Endodermal cell (in vitro differentiated cells): ENCODE data around the gene SKOR1. TPM values are rescaled to one million over a fixed set of nuclear protein-coding genes. Genes with fewer than 3 reads are reported as not detected.

ENCODE experiments used
- DNase-seq: peaks from one replicate; pipeline ENCODE4 v3.0.0-alpha.2; 2017
- H3K27ac ChIP-seq: 2 replicates; pipeline ENCODE4 v1.5.1; 2013; ENCODE audit warnings: mild to moderate bottlenecking, low read depth, low read length, moderate library complexity
- H3K27me3 ChIP-seq: 2 replicates; pipeline ENCODE4 v1.6.1; 2013; ENCODE audit warnings: mild to moderate bottlenecking, low read length, moderate library complexity; ENCODE audit not compliant: insufficient read depth, control insufficient read depth, poor library complexity, severe bottlenecking
- H3K36me3 ChIP-seq: 2 replicates; pipeline ENCODE4 v1.7.0; 2013; ENCODE audit warnings: mild to moderate bottlenecking, low read length, moderate library complexity; ENCODE audit not compliant: control insufficient read depth, insufficient read depth
- H3K4me1 ChIP-seq: one replicate; pipeline ENCODE4 v1.7.0; 2013; ENCODE audit warnings: low read length; ENCODE audit not compliant: control insufficient read depth, insufficient read depth
- H3K4me3 ChIP-seq: 2 replicates; pipeline ENCODE4 v1.5.1; 2013; ENCODE audit warnings: mild to moderate bottlenecking, low read length, moderate library complexity
- H3K9ac ChIP-seq: 2 replicates; pipeline ENCODE4 v1.6.1; 2013; ENCODE audit warnings: mild to moderate bottlenecking, low read length, moderate library complexity; ENCODE audit not compliant: poor library complexity, severe bottlenecking; ENCODE audit errors: extremely low read depth
- H3K9me3 ChIP-seq: 2 replicates; pipeline ENCODE4 v1.6.1; 2013; ENCODE audit warnings: mild to moderate bottlenecking, low read length, moderate library complexity; ENCODE audit not compliant: control insufficient read depth
- H3K27ac Mint-ChIP-seq: 2 replicates; pipeline ENCODE4 v1.8.0; 2020; ENCODE audit warnings: mixed read lengths
- H3K27me3 Mint-ChIP-seq: 2 replicates; pipeline ENCODE4 v1.8.0; 2021; ENCODE audit warnings: mild to moderate bottlenecking, mixed read lengths; ENCODE audit not compliant: insufficient read depth
- H3K36me3 Mint-ChIP-seq: 2 replicates; pipeline ENCODE4 v1.8.0; 2020; ENCODE audit warnings: low read depth, mixed read lengths
- H3K4me1 Mint-ChIP-seq: 2 replicates; pipeline ENCODE4 v1.8.0; 2020; ENCODE audit warnings: mixed read lengths
- H3K4me3 Mint-ChIP-seq: 2 replicates; pipeline ENCODE4 v1.8.0; 2020; ENCODE audit warnings: mild to moderate bottlenecking, moderate library complexity, mixed read lengths
- H3K9me3 Mint-ChIP-seq: 2 replicates; pipeline ENCODE4 v1.8.0; 2020; ENCODE audit warnings: mild to moderate bottlenecking, mixed read lengths
- WGBS, 2 experiments: methylation state at CpG; one replicate each; pipeline versions ENCODE4 v1.1.5 to v1.1.7; 2013; ENCODE audit warnings: missing lambda C conversion rate in 2 of 2, mixed read lengths in 1 of 2; ENCODE audit not compliant: insufficient coverage in 1 of 2, insufficient read length in 1 of 2; 5-methylcytosine and 5-hydroxymethylcytosine counted together
- total RNA-seq, 2 donors: library from RNA; stranded (reverse); fragmentation: NEBNext Ultra II Directional in 1 of 2; extraction: Animal tissue kit (Norgen Biotek cat#: 25700) in 1 of 2; gene quantifications; 2 replicates in 1 of 2; 3 replicates in 1 of 2; pipeline ENCODE4 v1.2.1, GENCODE V29; 2021
- TF ChIP-seq, protein P1 (sequence below): fragments of 200-600 bp; sonication (generic); conservative IDR thresholded peaks from 2 replicates; pipeline ENCODE4 v1.5.0; 2021; ENCODE audit warnings: antibody characterized with exemption, mild to moderate bottlenecking

Gene SKOR1
- total RNA-seq, 2 donors from 2014 or later: 0.37 to 0.51 TPM

DNA sequence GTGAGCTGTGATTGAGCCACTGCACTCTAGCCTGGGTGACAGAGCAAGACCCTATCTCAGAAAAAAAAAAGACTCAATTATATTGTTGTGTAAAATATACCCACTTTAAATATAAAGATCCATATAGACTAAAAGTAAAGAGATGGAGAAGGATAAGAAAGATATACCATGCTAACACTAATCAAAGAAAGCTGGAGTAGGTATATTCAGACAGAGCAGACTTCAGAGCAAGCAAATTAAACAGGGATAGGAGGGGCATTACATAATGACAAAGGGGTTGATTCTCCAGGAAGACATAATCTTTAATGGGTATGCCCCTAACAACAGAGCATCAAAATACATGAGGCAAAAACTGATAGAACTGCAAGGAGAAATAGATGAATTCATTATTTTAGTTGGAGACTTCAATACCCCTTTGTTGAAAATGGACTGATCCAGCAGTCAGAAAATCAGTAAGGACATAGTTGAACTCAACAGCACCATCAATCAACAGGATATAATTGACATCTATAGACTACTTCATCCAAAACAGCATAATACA is 45.6 kb downstream of the SKOR1 start:
- DNase-seq: no peak
- Mint-ChIP-seq H3K27ac (no peak overlapping the region), H3K27me3 (no peaks in the 10 kb centered on the region), H3K4me3 (no peak overlapping the region), H3K36me3 (peaks cover 3% of the 10 kb centered on the region), H3K9me3 (peaks cover 32% of the 10 kb centered on the region), H3K4me1 (peaks cover 4% of the 10 kb centered on the region)
- Histone ChIP-seq H3K4me1 (no peaks in the 10 kb centered on the region), H3K27me3 (no peaks in the 10 kb centered on the region), H3K9me3 (peaks cover 23% of the 10 kb centered on the region), H3K27ac (no peak overlapping the region), H3K4me3 (no peak overlapping the region), H3K9ac (no peak overlapping the region), H3K36me3 (no peaks in the 10 kb centered on the region)
- TF ChIP-seq, protein P1, sequence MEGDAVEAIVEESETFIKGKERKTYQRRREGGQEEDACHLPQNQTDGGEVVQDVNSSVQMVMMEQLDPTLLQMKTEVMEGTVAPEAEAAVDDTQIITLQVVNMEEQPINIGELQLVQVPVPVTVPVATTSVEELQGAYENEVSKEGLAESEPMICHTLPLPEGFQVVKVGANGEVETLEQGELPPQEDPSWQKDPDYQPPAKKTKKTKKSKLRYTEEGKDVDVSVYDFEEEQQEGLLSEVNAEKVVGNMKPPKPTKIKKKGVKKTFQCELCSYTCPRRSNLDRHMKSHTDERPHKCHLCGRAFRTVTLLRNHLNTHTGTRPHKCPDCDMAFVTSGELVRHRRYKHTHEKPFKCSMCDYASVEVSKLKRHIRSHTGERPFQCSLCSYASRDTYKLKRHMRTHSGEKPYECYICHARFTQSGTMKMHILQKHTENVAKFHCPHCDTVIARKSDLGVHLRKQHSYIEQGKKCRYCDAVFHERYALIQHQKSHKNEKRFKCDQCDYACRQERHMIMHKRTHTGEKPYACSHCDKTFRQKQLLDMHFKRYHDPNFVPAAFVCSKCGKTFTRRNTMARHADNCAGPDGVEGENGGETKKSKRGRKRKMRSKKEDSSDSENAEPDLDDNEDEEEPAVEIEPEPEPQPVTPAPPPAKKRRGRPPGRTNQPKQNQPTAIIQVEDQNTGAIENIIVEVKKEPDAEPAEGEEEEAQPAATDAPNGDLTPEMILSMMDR: no peak

DNA sequence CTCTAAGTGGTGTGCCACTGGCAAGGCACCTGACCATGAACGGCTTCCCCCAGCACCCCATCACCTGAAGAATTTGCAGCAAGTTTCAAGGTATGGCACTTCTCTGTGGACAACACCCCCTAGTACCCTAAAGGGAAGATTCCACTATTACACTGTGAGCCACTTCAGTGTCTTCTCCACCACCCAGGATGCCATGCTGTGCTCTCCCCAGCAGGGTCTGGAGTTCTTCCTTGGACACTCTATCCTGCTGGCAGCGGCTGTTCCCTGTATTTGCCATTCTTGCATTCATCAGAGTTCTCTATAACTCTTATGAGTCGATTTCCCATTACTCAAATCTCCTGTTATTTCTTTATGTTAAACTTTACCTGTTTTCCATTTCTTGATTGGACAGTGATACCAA is 48.5 kb downstream of the SKOR1 start:
- H3K27ac ChIP-seq: no peak overlapping the region
- no peaks in the 10 kb centered on the region for H3K27me3 ChIP-seq
- DNase-seq: no peak
- no peak overlapping the region for H3K9ac ChIP-seq
- Mint-ChIP-seq H3K27ac (no peak overlapping the region), H3K9me3 (peaks cover 32% of the 10 kb centered on the region), H3K36me3 (peaks cover 3% of the 10 kb centered on the region), H3K4me3 (no peak overlapping the region), H3K27me3 (no peaks in the 10 kb centered on the region), H3K4me1 (no peaks in the 10 kb centered on the region)
- no peaks in the 10 kb centered on the region for H3K4me1 ChIP-seq
- TF ChIP-seq, protein P1: peak; percentile 36
- H3K9me3 ChIP-seq: peaks cover 23% of the 10 kb centered on the region
- H3K36me3 ChIP-seq: no peaks in the 10 kb centered on the region
- H3K4me3 ChIP-seq: no peak overlapping the region
- WGBS, 2 experiments: 88 to 95% methylated on average over 1 to 3 of the region's 3 CpGs

DNA sequence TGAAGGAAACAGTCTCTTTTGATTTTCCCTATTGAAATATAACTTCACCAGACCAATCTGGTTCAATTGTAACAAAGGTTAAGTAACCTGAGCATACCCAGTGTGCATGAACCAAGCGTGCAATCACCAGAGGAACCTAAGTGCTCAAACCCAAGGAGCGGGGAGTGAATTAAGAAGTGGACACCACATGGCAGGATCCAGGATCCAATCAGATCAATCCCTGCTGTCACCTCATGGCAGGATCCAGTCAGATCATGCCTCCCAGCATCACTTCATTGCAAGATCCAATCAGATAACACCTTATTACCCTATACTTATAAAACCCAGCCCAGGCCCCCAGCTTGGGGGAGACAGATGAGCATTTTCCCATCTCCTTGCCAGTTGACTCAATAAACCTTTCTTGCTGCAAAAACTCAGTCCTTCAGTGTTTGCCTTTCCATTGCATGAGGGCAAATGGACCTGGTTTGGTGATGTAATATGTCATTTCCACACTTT is 53.5 kb downstream of the SKOR1 start:
- Histone ChIP-seq H3K4me1 (no peaks in the 10 kb centered on the region), H3K27me3 (no peaks in the 10 kb centered on the region), H3K27ac (no peak overlapping the region), H3K4me3 (no peak overlapping the region), H3K9me3 (peaks cover 2% of the 10 kb centered on the region), H3K9ac (no peak overlapping the region), H3K36me3 (no peaks in the 10 kb centered on the region)
- 89 to 96% methylated on average over 2 of the region's 2 CpGs for WGBS, 2 experiments
- DNase-seq: no peak
- Mint-ChIP-seq H3K4me1 (peaks cover 5% of the 10 kb centered on the region), H3K4me3 (no peak overlapping the region), H3K27ac (no peak overlapping the region), H3K9me3 (peaks cover 5% of the 10 kb centered on the region), H3K27me3 (no peaks in the 10 kb centered on the region), H3K36me3 (no peaks in the 10 kb centered on the region)
- TF ChIP-seq, protein P1: no peak
